CD4-positive, alpha-beta T cell treated with Interleukin-6 at 100 ng/mL for 8 hours (primary cell): Measurements from ENCODE around the gene FOXB1.
A peak's percentile ranks its signal among the peaks of the same experiment; 100 is the strongest.

Experiments used
- DNase-seq: peaks from one replicate; pipeline ENCODE4 v3.0.0-alpha.2; 2020; ENCODE audit warnings: mixed read lengths, low spot score

Gene FOXB1

GRCh38 chr15:59998950-59999611, 5.0 kb upstream of the FOXB1 start:
- no peak for DNase-seq

GRCh38 chr15:59999612-60000112, 4.4 kb upstream of the FOXB1 start:
- DNase-seq, result no peak

GRCh38 chr15:60000113-60000823, 3.8 kb upstream of the FOXB1 start:
- no peak for DNase-seq

GRCh38 chr15:60000824-60001609, 3.1 kb upstream of the FOXB1 start:
- DNase-seq, result no peak

GRCh38 chr15:60001610-60002527, 2.2 kb upstream of the FOXB1 start:
- no peak for DNase-seq

DNA sequence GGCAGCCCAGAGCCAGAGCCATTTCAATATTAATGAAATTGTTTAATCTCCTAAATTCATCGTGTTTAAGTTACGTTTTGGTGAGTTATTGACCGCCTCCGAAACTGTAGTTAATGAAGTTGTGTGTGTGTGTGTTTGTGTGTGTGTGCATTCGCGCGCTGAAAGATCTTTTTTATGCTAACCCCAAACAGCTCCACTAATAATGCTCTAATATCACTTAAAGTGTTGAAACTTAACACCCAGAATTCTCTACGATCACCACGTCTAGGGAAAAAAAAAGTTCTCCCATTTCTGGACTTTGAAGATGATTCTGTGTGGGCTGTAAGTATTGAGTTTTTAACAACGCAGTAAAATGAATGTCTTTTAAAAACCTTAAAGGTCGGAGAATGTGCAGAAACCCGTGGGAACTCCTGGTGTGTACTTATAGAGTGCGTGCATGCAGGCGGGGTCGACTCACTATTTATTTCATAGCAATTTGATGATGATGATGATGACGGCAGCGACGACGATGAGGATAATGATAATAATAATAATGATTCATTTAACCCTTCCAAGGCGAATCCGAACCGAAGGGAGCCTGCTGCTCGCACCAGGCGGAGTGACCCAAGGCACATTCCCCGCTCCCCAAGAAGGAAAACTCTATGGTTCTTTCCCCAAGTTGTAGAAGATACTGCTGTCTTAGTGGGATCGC, 1.4 kb upstream of the FOXB1 start:
- no peak for DNase-seq

GRCh38 chr15:60003243-60004008, 685 bp upstream of the FOXB1 start:
- DNase-seq, result no peak

- DNase-seq, result no peak
These were observed 788 bp downstream of the FOXB1 start for GRCh38 chr15:60004846-60005351.

DNA sequence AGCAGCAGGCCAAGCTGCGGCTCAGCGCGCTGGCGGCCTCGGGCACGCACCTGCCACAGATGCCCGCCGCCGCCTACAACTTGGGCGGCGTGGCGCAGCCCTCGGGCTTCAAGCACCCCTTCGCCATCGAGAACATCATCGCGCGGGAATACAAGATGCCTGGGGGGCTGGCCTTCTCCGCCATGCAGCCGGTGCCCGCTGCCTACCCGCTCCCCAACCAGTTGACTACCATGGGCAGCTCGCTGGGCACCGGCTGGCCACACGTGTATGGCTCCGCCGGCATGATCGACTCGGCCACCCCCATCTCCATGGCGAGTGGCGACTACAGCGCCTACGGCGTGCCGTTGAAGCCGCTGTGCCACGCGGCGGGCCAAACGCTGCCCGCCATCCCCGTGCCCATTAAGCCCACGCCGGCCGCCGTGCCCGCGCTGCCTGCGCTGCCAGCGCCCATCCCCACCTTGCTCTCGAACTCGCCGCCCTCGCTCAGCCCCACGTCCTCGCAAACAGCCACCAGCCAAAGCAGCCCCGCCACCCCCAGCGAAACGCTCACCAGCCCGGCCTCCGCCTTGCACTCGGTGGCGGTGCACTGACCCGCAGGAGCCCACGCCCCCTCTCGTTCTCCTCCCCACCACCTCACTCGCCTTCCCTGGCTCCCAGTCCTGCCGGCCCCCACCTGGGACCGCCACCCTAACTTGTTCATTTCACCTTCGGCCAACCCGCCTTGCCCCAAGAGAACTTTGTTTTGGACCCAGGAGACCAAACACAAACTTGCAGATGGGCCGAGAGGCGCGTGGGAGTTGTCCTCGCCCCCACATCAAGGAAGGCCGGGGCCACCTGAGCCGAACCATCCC, 1.5 kb downstream of the FOXB1 start:
- DNase-seq, result no peak

DNA sequence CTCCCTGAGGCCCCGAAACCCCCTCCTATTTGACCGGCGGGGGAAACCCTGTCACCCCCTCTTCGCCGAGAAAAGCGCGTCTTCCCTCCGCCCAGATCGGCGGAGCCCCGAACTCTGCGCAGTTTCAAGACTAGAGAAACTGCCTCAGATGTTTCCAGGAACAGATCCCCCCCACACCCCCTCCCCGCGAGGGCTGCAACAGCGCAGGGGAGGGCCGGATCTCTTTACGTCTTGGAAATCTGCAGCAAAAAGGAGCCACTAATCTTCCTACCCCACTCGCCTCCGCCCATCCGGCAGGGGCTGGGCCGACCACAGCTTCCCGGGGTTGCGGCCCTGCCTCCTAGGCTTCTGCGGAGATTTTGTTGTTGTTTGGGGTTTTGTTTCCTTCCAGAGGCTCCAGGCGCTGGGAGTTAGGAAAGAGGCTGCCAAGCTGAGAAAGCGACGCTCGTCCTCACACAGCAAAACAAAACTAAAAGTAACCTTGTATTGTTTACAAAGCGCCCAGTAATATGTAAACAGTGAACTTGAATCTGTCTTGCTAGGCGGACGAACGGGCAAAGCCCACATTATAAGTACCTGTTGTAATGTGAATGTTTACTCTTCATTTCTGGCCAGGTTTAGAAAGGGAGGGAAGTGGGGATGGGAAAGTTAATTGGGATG, 2.2 kb downstream of the FOXB1 start:
- peak; percentile 58 for DNase-seq

DNA sequence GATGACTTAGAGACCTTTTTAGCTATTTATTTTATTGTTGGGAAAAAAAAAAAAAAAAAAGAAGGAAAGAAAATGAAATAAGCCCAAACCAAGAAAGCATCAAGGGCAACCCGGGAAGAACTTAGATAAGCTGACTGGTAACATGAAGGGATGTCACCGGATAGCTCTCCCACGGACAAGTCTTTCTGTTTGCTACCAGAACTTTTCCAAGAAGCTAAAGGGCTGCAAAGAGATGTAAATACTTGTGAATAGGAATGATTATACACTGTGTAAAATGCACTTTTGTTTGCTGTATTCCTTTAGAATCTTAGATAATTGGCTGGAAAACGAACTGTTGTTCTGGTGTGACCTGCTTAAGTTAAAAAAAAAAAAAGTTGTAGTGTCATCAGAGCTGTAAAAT, 2.8 kb downstream of the FOXB1 start:
- DNase-seq, result no peak

DNA sequence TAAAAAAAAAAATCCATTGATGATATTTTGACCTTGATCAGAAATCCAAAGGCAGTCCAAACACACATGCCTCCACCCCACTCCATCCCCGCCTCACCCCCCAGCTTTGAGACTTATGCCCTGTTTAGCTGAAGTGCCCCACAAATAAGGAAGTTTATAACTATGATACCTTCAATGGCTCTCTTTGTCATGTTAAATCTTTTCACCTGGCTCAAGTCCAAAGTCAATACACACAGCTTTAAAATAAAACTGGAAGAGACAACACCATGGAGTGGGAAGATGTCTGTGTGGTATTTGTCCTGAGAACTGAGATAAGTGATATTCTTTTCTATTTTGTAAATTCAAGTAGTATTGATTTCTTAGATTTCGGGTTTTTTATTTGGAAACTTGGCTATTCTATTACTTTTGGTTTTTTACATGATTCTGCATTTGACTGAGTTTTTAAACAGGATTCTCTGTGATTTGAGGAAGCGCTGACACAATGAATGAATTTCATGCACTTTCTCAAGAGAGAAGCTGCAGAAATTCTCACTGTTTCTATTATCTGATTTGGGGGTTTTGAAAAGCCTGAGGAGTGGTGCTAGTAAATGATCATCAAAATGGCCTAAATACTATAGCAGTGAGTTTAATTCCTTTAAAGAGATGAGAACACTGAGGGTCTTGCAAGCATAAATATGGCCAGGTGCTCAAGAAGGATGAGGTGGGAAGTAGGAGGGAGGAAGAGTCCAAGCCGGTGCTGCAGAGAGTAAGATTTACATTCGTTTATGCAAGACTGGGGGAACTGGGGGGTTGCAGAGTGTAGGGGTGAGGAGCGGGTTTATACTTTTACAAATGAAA, 5.2 kb downstream of the FOXB1 start:
- DNase-seq, result no peak

DNA sequence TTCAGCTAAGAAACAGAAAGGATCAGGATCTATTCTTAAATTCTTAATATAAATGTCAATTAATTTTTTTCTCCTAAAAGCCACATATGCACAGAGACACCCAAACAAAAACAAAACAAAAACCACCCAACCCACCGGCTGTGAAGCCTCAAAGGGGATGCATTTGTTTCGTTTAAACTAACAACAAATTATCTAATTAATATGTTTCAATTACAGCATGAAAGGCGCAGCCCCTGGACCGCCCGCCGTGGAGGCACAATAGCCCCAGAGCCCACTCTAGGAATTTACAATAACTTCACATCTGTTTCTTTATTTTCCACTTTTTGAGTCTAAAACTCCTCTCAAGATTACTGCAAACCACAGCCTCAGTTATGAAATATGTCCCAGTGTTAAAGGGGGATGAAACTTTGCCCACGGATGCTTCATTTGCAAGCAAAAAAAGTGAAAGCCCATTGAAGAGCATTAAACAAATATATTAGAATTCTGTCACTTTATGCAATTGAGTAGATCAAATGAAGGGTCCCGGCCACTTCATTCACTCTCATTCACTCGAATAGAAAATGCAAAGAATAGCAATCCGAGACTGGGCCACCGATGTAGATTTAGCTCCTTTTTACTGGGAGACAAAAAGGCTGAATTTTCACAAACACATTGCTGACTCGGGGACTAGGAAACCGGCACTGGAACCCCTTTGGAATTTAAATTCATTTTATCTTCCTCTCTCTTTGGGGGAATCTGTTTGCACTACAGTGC, 6.0 kb downstream of the FOXB1 start:
- DNase-seq, result no peak

GRCh38 chr15:60010858-60011257, 6.7 kb downstream of the FOXB1 start:
- DNase-seq, result no peak

- no peak for DNase-seq
These were observed 8.6 kb downstream of the FOXB1 start for GRCh38 chr15:60012695-60013094.

GRCh38 chr15:60017538-60018520, 13.7 kb downstream of the FOXB1 start:
- DNase-seq, result no peak
